GM10266 (cell line): ENCODE measurements around the gene PNPLA1.

Source experiments
- DNase-seq: peaks from one replicate; pipeline ENCODE4 v3.0.0; 2012; ENCODE audit errors: extremely low spot score
- TF ChIP-seq, protein P1 (sequence below): IDR thresholded peaks from 2 replicates; pipeline ENCODE4 v1.5.1; 2012; ENCODE audit warnings: mild to moderate bottlenecking, low read depth; ENCODE audit not compliant: control insufficient read depth, insufficient read depth; ENCODE audit errors: missing control alignments

The PNPLA1 gene

GRCh38 chr6:36330366-36330765, 60.5 kb downstream of the PNPLA1 start:
- DNase-seq, result no peak
- TF ChIP-seq, protein P1, sequence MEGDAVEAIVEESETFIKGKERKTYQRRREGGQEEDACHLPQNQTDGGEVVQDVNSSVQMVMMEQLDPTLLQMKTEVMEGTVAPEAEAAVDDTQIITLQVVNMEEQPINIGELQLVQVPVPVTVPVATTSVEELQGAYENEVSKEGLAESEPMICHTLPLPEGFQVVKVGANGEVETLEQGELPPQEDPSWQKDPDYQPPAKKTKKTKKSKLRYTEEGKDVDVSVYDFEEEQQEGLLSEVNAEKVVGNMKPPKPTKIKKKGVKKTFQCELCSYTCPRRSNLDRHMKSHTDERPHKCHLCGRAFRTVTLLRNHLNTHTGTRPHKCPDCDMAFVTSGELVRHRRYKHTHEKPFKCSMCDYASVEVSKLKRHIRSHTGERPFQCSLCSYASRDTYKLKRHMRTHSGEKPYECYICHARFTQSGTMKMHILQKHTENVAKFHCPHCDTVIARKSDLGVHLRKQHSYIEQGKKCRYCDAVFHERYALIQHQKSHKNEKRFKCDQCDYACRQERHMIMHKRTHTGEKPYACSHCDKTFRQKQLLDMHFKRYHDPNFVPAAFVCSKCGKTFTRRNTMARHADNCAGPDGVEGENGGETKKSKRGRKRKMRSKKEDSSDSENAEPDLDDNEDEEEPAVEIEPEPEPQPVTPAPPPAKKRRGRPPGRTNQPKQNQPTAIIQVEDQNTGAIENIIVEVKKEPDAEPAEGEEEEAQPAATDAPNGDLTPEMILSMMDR, result no peak

DNA sequence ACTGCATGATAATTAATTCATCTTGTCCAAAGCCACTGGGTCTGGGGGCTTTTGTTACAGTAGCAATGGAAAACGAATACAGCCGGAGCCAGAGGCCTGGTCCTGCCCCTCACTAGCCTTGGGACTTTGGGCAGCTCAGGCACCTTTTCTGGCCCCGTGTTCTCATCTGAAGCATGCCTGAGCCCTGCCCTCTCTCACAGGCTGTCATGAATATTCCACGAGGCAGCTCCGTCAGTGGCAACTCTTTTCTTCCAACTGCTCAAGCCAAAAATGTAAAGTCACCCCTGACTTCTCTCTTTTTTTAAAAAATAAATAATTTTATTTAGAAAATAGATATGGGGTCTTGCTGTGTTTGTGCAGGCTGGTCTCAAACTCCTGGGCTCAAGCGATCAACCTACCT, 61.5 kb downstream of the PNPLA1 start:
- DNase-seq, result no peak
- TF ChIP-seq, protein P1, result no peak

DNA sequence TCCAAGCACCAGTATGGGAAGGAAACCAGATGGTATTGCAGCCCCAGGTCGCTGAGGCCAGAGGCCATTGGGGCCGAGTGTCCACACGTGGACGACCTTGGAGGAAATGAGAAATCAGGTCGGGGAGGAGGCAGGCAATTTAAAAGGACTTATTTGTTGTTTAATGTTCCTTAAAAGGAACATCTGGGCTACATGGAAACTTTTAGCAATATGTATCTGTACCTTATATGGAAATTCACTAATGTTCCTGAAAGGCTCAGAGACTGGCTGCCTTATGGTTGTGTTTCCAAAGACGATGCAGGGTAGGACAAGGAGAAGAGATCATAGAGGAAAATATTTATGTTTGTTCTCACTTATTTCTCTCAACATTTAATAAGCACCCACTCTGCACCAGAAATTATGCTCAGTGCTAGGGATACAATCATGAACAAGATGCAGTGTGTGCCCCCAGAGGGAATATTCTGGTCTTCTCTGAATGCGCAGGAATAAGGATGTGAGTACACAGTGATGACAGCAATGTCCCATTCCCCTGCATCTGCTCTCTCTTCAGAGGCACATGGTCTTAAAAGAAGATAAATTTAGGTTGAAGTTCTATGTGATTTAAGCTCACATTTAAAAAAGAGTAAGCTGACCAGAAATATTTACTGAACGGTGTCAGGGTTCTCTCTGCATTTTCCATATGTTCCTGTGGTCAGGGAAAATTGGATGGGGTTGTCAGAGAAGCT, 63.5 kb downstream of the PNPLA1 start:
- TF ChIP-seq, protein P1, result no peak
- DNase-seq, result no peak

GRCh38 chr6:36333931-36334725, 64.3 kb downstream of the PNPLA1 start:
- no peak for DNase-seq

GRCh38 chr6:36334832-36335459, 65.1 kb downstream of the PNPLA1 start:
- no peak for DNase-seq
- TF ChIP-seq, protein P1, result no peak

More at GRCh38 chr6:36333931-36334725, 64.3 kb downstream of the PNPLA1 start:
- TF ChIP-seq, protein P1, result no peak

DNA sequence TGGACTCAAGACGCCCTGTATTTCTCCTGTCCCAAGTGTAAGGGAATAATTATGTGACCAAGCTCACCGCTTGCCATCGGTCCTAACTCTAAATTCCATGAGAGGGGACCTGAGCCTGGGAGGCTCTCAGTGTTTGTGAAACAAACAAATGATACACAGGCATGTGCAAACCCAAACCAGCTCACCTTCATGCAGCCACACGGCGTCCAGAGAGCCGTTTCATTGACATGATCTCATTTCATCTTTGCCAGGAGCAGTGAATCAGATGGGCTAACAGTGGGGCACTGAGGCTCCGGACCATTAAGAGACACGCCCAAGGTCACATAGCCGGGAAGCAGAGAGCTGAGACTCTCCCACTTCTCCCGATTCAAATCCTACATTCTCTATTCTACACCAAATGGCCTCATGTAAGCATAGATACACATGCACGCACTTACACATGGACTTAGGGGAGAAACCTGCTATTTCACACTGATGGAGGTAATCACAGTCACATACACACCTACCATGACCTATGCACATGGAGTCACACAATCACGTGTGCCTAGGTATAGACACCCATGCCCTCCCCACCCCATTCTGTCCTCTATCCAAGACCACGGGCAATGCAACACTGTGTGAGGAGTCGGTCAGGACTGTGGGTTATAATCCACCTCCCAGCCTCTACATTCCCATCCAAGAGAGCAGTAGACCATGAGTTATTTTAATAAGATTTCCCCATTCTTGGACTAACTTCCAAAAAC, 65.8 kb downstream of the PNPLA1 start:
- DNase-seq, result no peak
- TF ChIP-seq, protein P1, result no peak
